Measurements from ENCODE around the gene FAM200C. TPM values are rescaled to one million over a fixed set of nuclear protein-coding genes. Genes with fewer than 3 reads are reported as not detected.

FAM200C gene
- total and polyA plus RNA-seq, 7 experiments from 2014 or later = 0.22 to 0.94 (median 0.61) TPM; not detected in 1

GRCh38 chr5:160367261-160367660, 32.6 kb downstream of the FAM200C start:
- CTCF ChIA-PET = no interaction called here

DNA sequence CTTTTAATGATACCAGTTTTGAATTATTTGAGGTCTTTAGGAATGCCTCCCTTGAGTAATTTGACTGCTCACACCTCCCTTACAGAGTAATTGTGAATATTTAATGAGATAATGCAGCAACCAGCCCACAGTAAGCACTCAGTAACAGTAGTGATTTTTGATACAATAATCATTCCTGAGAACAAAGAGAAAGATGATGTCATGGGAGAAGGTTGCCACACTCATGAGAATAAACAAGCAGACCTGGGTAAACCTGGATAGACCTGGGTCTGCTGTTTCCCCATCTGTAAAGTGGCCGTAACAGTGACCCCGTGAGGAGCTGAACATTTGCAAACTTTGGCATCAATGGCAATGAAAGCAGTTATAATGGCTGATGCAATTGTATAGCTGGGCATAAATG, 33.6 kb downstream of the FAM200C start:
- Histone ChIP-seq H3K9me3 (ENCODE audit: control insufficient read depth in 2 of 3, low read length in 3 of 3) (no peaks in the 10 kb centered on the region), H3K4me3 (ENCODE audit: low read length) (no peak overlapping the region), H3K36me3 (ENCODE audit: control insufficient read depth in 2 of 3, insufficient read depth in 3 of 3, low read length in 3 of 3) (no peaks in the 10 kb centered on the region), H3K27me3 (ENCODE audit: control insufficient read depth in 2 of 2, insufficient read depth in 2 of 2, low read length in 2 of 2) (peaks cover 0 to 23% of the 10 kb centered on the region in 2 donors), H3K27ac (ENCODE audit: low read depth, low read length) (no peak overlapping the region), H3K4me1 (ENCODE audit: control insufficient read depth in 2 of 2, insufficient read depth in 2 of 2, low read length in 2 of 2) (peaks cover 0 to 5% of the 10 kb centered on the region in 2 donors)
- Mint-ChIP-seq H3K4me3 (peak overlapping the region in 1 of 10 donors; percentile 31), H3K27me3 (peaks cover 47 to 59% (median 53%) of the 10 kb centered on the region in 5 donors), H3K36me3 (peaks cover 0 to 4% (median 0%) of the 10 kb centered on the region in 5 donors), H3K9me3 (no peaks in the 10 kb centered on the region), H3K27ac (no peak overlapping the region), H3K4me1 (peaks cover 6 to 20% (median 17%) of the 10 kb centered on the region in 7 donors)
- intact Hi-C loops (cut with micrococcal nuclease) = no loop called here
- ChIA-PET POLR2A (no interaction called here), CTCF (interaction anchor here (0.5 to 0.7 kb wide), 2 partner anchors 190 to 207 kb away, joined by 3 read pairs; no protein-coding TSS in a partner anchor)
- DNase-seq (no peak), ATAC-seq (no peak)

More at GRCh38 chr5:160367261-160367660, 32.6 kb downstream of the FAM200C start:
- Histone ChIP-seq H3K9me3 (ENCODE audit: control insufficient read depth in 2 of 3, low read length in 3 of 3) (no peaks in the 10 kb centered on the region), H3K27me3 (ENCODE audit: control insufficient read depth in 2 of 2, insufficient read depth in 2 of 2, low read length in 2 of 2) (peaks cover 0 to 23% of the 10 kb centered on the region in 2 donors), H3K27ac (ENCODE audit: low read depth, low read length) (no peak overlapping the region), H3K4me1 (ENCODE audit: control insufficient read depth in 2 of 2, insufficient read depth in 2 of 2, low read length in 2 of 2) (peaks cover 0 to 5% of the 10 kb centered on the region in 2 donors), H3K36me3 (ENCODE audit: control insufficient read depth in 2 of 3, insufficient read depth in 3 of 3, low read length in 3 of 3) (no peaks in the 10 kb centered on the region), H3K4me3 (ENCODE audit: low read length) (no peak overlapping the region)
- POLR2A ChIA-PET = interaction anchor here (0.7 kb wide), 2 partner anchors 9 to 48 kb away, joined by 3 read pairs; no protein-coding TSS in a partner anchor
- Mint-ChIP-seq H3K27me3 (peaks cover 55 to 65% (median 62%) of the 10 kb centered on the region in 5 donors), H3K36me3 (peaks cover 0 to 4% (median 0%) of the 10 kb centered on the region in 5 donors), H3K27ac (no peak overlapping the region), H3K9me3 (no peaks in the 10 kb centered on the region), H3K4me1 (peaks cover 6 to 20% (median 17%) of the 10 kb centered on the region in 7 donors), H3K4me3 (no peak overlapping the region)
- intact Hi-C loops (cut with micrococcal nuclease) = no loop called here
- DNase-seq (no peak), ATAC-seq (no peak)

- peaks cover 0 to 5% of the 10 kb centered on the region in 2 donors for H3K27me3 ChIP-seq (ENCODE audit: control insufficient read depth in 2 of 2, insufficient read depth in 2 of 2, low read length in 2 of 2)
- intact Hi-C loops (cut with micrococcal nuclease) = no loop called here
- H3K4me3 ChIP-seq (ENCODE audit: low read length) = no peak overlapping the region
- ChIA-PET CTCF (interaction anchor here (0.5 kb wide), 1 partner anchor 1327 kb away, joined by 5 read pairs; no protein-coding TSS in a partner anchor), POLR2A (no interaction called here)
- Mint-ChIP-seq H3K4me1 (peaks cover 0 to under 1% (median 0%) of the 10 kb centered on the region in 7 donors), H3K27ac (no peak overlapping the region), H3K4me3 (no peak overlapping the region), H3K36me3 (peaks cover 0 to 4% (median 0%) of the 10 kb centered on the region in 5 donors), H3K27me3 (peaks cover 30 to 45% (median 32%) of the 10 kb centered on the region in 5 donors), H3K9me3 (no peaks in the 10 kb centered on the region)
- no peaks in the 10 kb centered on the region for H3K4me1 ChIP-seq (ENCODE audit: control insufficient read depth in 2 of 2, insufficient read depth in 2 of 2, low read length in 2 of 2)
- DNase-seq (no peak), ATAC-seq (no peak)
- no peaks in the 10 kb centered on the region for H3K36me3 ChIP-seq (ENCODE audit: control insufficient read depth in 2 of 3, insufficient read depth in 3 of 3, low read length in 3 of 3)
- H3K9me3 ChIP-seq (ENCODE audit: control insufficient read depth in 2 of 3, low read length in 3 of 3) = no peaks in the 10 kb centered on the region
- no peak overlapping the region for H3K27ac ChIP-seq (ENCODE audit: low read depth, low read length)
These were observed 36.0 kb downstream of the FAM200C start for GRCh38 chr5:160363660-160364395.

GRCh38 chr5:160363211-160363610, 36.6 kb downstream of the FAM200C start:
- ChIA-PET POLR2A (no interaction called here), CTCF (no interaction called here)
- H3K27ac Mint-ChIP-seq = no peak overlapping the region
- Histone ChIP-seq H3K9me3 (ENCODE audit: control insufficient read depth in 2 of 3, low read length in 3 of 3) (no peaks in the 10 kb centered on the region), H3K27me3 (ENCODE audit: control insufficient read depth in 2 of 2, insufficient read depth in 2 of 2, low read length in 2 of 2) (peaks cover 0 to 5% of the 10 kb centered on the region in 2 donors), H3K36me3 (ENCODE audit: control insufficient read depth in 2 of 3, insufficient read depth in 3 of 3, low read length in 3 of 3) (no peaks in the 10 kb centered on the region), H3K4me3 (ENCODE audit: low read length) (no peak overlapping the region), H3K4me1 (ENCODE audit: control insufficient read depth in 2 of 2, insufficient read depth in 2 of 2, low read length in 2 of 2) (no peaks in the 10 kb centered on the region), H3K27ac (ENCODE audit: low read depth, low read length) (no peak overlapping the region)
- H3K4me1 Mint-ChIP-seq = no peaks in the 10 kb centered on the region
- no peaks in the 10 kb centered on the region for H3K9me3 Mint-ChIP-seq
- DNase-seq (no peak), ATAC-seq (no peak)
- H3K27me3 Mint-ChIP-seq = peaks cover 24 to 39% (median 26%) of the 10 kb centered on the region in 5 donors
- intact Hi-C loops (cut with micrococcal nuclease) = no loop called here
- no peaks in the 10 kb centered on the region for H3K36me3 Mint-ChIP-seq
- no peak overlapping the region for H3K4me3 Mint-ChIP-seq

DNA sequence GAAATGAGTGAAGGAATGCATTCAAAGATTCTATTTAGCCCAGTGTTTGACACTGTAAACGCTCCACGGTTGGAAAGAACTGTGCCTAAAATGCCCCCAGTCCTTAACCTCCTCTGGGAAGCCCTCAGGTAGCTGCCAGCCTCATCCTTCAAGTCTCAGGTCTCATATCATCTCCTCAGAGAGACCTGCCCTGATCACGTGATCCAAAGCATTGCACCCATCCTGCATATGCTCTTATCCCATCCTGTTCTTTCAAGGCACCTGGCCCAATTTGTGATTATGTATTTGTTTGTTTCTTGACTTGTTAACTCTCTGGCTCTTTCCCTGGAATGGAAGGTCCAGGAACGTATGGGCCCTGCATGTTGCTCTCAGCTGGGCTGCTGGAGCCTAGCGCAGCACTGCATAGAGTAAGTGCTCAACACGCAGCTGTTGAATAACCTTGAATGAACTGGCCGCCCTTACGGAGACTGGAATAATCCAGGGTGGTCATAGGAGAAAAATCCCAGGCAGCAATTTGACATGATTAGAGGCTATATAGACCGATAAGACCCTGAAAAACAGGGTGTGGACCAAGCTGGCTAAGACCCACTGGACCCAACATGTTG, 38.1 kb downstream of the FAM200C start:
- Mint-ChIP-seq H3K27ac (peak overlapping the region in 1 of 9 donors; percentile 49), H3K27me3 (peaks cover 11 to 24% (median 13%) of the 10 kb centered on the region in 5 donors), H3K36me3 (no peaks in the 10 kb centered on the region), H3K9me3 (no peaks in the 10 kb centered on the region), H3K4me3 (no peak overlapping the region), H3K4me1 (no peaks in the 10 kb centered on the region)
- CTCF ChIA-PET = no interaction called here
- no peaks in the 10 kb centered on the region for H3K36me3 ChIP-seq (ENCODE audit: control insufficient read depth in 2 of 3, insufficient read depth in 3 of 3, low read length in 3 of 3)
- DNase-seq (no peak), ATAC-seq (no peak)
- H3K9me3 ChIP-seq (ENCODE audit: control insufficient read depth in 2 of 3, low read length in 3 of 3) = no peaks in the 10 kb centered on the region
- intact Hi-C loops (cut with micrococcal nuclease) = no loop called here
- H3K27ac ChIP-seq (ENCODE audit: low read depth, low read length) = no peak overlapping the region
- no peaks in the 10 kb centered on the region for H3K4me1 ChIP-seq (ENCODE audit: control insufficient read depth in 2 of 2, insufficient read depth in 2 of 2, low read length in 2 of 2)
- no peaks in the 10 kb centered on the region for H3K27me3 ChIP-seq (ENCODE audit: control insufficient read depth in 2 of 2, insufficient read depth in 2 of 2, low read length in 2 of 2)
- no peak overlapping the region for H3K4me3 ChIP-seq (ENCODE audit: low read length)
- POLR2A ChIA-PET = no interaction called here

DNA sequence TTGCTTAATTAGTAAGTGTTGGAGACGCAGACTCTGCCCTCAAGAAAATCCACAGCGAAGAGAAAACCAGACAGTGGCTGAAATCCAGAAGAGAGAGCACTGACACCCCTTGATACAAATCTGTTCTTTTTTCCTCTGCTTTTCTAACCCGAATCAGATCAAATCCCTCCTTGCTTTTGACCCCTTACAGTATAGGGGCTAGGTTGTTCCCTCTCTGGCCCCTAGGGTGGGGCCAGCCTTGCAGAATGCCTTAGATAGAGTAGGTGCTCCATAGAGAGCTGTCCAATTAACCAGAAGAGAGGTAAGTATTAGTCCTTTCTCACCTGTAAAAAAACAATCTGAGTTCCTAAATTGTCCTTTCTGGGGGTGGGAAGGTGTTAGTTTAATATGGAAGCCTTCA, 39.5 kb downstream of the FAM200C start:
- no peaks in the 10 kb centered on the region for H3K36me3 ChIP-seq (ENCODE audit: control insufficient read depth in 2 of 3, insufficient read depth in 3 of 3, low read length in 3 of 3)
- ChIA-PET CTCF (no interaction called here), POLR2A (no interaction called here)
- Mint-ChIP-seq H3K4me3 (no peak overlapping the region), H3K9me3 (no peaks in the 10 kb centered on the region), H3K36me3 (no peaks in the 10 kb centered on the region), H3K4me1 (no peaks in the 10 kb centered on the region), H3K27me3 (peaks cover 10 to 19% (median 11%) of the 10 kb centered on the region in 5 donors), H3K27ac (no peak overlapping the region)
- no peaks in the 10 kb centered on the region for H3K27me3 ChIP-seq (ENCODE audit: control insufficient read depth in 2 of 2, insufficient read depth in 2 of 2, low read length in 2 of 2)
- DNase-seq (no peak), ATAC-seq (no peak)
- H3K4me3 ChIP-seq (ENCODE audit: low read length) = no peak overlapping the region
- no peaks in the 10 kb centered on the region for H3K4me1 ChIP-seq (ENCODE audit: control insufficient read depth in 2 of 2, insufficient read depth in 2 of 2, low read length in 2 of 2)
- intact Hi-C loops (cut with micrococcal nuclease) = no loop called here
- no peak overlapping the region for H3K27ac ChIP-seq (ENCODE audit: low read depth, low read length)
- H3K9me3 ChIP-seq (ENCODE audit: control insufficient read depth in 2 of 3, low read length in 3 of 3) = no peaks in the 10 kb centered on the region
